Fibroblast of skin of right quadriceps (primary cell): ENCODE results near the gene RASA3.
A peak's percentile ranks its signal among the peaks of the same experiment; 100 is the strongest.
"Not testable (repeated sequence)": the region's sequence is repeated elsewhere in the genome, so short reads cannot be mapped to it uniquely, and the experiment has no call there.

Experiments
- DNase-seq: peaks from one replicate; pipeline ENCODE4 v3.0.0-alpha.2; 2013

RASA3 gene

DNA sequence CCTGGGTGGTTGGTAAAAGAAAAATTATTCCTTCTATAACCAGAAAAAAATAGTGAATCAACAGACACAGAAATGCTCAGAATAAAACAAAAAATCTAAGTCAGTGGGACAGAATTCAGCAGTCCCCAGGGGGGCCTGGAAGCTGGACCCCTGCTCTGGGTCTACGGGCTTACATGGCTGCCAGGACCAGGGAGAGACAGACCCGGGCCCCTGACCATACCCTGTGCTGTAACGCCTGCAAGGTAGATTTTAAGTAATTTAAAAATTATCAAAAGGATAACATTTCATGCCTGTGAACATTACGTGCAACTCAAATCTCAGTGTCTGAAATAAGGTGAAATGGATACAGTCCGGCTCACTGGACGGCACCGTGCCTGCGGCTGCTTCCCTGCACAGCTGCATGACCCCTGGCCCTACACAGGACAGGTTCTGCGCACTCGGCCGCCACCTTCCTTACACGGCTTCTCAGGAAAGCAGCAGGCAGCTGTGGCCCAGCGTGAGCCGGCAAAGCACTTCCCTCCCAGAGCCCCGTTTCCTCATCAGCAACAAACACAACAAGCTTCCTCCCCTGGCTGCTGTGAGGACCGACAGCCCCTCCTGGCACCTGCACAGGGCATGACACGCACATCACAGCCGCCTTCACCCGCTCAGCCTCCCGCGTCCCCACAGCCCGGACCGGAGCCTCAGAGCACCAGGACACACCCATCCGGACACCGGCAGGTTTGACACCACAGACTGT is 22.2 kb downstream of the RASA3 start:
- peak; percentile 54 for DNase-seq

DNA sequence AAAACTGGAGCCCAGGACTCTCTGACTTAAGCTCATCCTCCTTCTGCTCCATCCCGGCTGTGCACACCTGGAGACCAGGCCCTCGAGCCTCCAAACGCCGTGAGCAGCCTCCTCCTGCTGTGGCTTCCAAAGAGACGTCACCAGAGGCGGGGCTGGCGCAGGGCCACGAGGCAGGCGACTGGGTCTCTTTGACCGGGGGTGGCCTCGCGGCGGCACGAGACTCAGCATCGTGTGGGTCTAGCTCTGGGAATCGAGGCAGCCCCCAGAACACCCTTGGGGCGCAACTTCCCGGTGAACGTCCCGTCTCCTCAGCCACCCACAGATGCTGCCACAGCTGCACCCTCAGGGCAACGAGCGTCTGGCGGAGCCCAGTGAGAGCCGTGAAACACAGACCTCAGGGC is 22.8 kb downstream of the RASA3 start:
- no peak for DNase-seq

DNA sequence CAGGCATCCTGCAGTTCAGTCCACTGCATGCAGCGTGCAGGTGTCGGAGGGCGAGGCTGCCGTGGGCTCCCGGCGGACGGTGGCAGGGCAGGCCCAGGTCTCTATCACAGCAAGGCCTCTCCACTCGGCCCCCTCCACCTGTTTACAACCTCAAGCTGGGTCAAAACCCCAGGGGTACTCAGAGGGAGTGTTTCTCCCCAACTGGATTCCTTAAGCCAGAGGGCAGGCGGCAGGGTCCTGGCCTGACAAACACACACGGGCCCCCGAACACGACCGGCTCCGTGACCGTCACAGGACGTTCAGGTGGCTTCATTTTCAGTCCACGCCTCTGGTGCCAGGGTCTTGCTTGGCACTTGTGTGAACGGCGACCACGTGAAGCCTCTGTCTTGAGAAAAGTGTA is 23.5 kb downstream of the RASA3 start:
- no peak for DNase-seq

DNA sequence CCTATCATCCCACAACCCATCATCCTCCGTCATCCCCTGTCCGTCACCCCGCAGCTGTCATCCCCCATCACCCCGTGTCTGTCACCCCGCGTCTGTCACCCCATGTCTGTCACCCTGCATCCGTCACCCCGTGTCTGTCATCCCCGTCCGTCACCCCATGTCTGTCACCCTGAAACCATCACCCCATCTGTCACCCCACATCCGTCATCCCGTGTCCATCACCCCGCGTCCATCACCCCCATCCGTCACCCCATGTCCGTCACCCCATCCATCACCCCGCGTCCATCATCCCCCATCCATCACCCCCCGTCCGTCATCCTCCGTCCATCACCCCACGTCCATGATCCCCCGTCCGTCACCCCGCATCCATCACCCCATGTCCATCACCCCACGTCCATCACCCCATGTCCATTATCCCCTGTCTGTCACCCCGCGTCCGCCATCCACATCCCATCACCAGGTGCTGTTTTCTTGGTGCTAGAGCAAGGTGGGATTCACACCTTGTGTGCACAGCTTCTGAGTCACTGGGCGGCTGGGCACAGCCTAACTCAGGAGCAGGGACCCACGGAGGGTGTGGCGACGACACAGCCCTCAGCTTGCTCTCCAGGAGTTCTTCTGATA is 24.2 kb downstream of the RASA3 start:
- DNase-seq = no peak

DNA sequence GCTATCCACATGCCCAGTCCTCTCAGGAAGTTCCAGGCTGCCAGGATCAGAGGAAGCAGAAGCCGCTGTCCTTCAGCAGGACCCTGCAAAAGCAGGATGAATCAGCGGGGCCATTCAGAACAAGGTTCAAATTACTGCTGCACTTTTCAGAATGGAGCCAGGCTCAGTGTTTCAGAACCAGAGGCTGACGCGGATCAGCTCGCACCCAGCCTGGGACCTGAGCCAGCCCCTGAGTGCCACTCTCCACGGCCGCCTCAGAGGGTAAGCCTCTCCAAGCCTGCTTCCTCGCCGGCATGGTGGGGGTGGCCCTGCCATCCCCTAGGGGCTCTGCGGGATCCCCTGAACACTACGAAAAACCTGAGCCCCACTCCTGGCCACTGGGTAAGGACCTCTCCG is 24.7 kb downstream of the RASA3 start:
- peak; percentile 80 for DNase-seq

DNA sequence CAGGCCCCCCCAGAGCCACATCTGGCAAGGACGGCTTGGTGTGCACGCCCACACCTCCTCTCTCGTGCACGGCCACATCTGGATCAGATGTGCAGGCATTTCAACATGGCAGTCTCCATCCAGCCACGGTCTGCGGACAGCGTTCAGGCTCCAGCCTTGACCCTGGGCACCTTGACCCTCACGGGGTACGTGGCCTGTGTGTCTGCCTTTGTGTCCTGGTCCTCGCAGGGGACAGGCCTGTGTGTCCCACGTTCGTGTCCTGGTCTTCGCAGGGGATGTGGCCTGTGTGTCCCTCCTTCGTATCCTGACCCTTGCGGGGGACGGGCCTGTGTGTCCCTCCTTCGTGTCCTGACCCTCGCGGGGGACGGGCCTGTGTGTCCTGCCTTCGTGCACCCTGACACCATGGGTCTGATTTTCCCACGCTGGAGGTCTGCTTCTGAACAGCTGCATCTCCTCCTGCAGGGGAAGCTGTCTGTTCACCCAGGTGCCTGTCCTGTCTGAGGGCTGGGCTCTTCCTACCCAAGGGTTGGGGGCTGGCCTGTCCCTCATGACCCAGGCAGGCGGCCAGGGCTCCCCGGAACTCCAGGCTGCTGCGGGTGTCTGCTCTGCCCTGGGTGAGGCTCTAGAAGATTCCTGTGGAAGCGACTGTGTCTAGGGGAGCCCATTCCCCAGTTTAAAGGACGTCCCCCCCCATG is 25.3 kb downstream of the RASA3 start:
- DNase-seq = no peak

DNA sequence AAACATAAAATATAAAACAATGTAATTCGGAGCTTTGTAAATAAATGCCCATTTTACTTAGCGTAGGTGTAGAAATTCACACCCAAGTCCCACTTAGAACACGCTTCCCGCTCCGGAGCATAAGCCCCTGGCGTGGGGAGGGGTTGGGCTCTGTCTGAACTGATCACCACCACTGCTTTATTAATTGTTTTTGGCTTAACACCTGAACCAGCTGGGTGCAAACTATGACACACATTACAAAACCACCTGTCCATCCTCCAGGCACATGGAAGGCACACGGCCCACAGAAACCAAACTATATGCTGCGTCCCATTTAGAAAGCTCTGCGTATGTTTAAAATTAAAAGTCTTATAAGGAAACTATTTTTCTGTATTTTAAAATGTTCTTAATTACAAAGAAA is 25.9 kb downstream of the RASA3 start:
- no peak for DNase-seq

DNA sequence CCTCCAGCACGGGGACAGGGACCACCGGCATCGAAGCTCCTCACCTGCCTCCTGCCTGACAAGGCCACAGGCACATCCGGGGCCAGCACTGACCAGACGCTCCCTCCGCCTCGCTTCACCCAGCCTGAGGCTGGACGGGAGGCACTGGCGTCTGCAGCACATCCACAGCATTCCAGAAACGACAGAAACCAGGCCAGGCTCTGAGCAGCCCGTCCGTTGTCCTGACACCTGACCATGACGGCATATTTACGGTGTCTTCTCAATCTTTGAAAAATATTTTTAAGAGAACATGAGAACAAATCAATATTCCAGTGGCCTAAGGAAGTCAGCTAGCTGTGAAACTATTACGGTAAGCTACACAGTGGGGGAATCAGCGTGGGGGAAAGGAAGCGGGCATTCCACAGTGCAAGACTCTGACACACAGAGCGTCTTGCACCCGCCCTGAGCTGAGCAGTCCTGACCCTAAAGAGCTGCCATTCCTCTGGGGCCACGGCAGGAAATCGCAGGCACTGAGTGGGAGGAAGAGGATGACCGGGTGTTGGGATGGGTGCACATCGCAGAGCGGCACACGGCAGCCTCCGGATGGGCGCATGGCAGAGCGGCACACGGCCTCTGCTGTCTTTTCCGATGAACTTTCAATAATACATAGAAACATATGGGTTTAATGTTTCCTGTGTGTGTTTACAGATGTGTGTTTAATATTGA is 26.8 kb downstream of the RASA3 start:
- no peak for DNase-seq

DNA sequence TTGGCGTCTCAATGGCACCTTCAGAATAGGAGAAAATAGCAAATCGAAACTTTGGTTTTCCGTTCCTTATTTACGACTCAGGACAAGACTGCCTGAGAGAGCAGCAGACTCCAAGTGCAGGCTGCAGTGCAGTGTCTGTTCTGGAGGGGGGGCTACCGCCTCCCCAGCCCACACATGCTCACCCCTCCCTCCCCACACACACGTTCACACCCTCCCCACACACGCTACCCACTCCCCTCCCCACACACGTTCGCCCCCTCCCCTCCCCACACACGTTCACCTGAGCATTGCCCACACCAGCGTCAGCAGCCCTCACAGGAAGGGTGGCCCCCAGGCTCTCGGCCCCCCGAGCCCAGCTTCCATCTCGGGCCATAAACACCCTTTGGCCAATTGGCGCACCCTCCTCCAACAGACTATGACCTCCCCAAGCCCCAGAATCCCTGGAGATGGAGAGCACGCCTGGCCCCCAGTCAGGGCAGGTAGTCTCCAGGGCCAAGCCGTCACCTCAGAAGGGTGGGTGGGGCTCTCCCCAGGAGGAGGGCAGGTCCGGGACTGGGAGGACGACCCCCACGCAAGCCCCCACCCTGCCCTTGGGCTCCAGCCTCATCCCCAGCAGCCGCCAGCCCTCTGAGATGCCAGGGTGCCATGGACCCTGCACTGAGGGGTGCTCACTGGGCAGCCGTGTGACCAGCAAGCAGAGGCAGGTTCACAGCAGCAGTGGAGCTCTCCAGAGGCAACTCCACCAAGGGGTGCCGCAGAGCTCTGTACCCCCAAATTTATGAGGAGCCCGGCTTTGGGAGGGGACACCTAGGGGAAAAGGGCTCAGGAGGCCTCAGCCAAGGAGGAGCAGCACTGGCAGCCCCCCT is 27.5 kb downstream of the RASA3 start:
- no peak for DNase-seq

DNA sequence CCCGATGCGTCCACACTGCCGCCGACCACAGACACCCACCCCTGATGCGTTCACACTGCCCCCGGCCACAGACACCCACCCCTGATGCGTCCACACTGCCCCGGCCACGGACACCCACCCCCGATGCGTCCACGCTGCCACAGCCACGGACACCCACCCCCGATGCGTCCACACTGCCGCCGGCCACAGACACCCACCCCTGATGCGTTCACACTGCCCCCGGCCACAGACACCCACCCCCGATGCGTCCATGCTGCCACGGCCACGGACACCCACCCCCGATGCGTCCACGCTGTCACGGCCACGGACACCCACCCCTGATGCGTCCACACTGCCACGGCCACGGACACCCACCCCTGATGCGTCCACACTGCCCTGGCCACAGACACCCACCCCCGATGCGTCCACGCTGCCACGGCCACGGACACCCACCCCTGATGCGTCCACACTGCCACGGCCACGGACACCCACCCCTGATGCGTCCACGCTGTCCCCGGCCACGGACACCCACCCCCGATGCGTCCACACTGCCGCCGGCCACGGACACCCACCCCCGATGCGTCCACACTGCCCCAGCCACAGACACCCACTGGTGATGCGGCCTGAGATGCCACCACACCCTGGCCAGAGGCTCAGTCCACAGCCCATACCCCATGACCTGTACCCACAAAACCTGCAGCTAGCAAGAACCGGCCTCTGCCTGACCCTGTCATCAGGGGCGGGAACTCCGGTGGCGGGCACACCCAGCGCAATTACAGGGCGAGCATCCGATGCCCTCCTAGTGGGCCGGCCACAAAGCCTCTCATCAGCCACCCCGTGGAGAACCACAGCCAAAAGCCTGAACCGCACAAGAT is 28.4 kb downstream of the RASA3 start:
- DNase-seq = no peak

DNA sequence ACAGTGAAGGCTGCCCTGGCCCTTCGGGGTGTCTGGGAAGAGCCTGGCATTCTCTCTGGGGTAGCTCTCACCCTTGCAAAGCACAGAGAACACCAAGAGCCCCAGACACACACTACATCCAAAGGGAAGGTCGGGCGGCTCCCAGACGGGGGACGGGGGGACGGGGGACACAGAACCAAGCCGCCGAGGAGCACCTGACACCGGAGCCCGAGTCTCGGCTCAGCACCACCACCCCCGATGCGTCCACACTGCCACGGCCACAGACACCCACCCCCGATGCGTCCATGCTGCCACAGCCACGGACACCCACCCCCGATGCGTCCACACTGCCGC is 29.2 kb downstream of the RASA3 start:
- DNase-seq = not testable (repeated sequence)

DNA sequence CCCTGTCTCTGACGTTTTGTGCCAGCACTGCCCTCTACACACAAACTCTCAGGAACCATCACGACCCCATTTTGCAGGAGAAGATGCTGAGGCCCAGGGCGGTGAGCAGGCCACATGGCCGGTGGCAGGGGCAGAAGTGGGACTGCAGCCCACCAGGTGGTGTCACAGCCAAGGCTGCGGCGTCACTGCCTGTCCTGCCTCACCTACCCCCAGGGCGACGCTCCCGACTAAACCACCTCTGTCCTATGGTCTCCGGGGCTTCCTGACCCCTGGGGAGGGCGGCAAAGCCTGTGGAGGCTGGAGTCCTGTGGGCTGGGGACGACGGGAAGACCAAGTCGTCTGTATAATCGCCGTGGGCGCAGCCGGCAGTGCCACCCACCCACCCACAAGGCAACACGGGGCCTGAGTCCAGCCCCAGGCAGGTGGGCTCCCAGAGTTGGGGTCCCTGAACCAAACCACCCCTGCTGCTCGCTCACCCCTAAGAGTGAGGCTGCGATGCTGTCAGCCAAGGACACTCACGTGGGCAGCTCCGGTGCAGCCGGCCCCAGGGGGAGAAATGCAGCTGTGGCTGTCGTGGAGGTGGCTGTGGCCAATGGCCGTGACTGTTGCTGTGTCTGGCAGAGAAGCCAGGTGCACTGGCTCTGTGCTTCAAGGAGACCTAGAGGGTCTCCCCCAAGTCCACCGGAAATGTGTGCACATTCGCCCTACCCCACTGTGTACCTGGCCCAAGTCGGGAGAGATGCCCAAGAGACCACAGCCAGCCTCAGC is 29.7 kb downstream of the RASA3 start:
- no peak for DNase-seq

DNA sequence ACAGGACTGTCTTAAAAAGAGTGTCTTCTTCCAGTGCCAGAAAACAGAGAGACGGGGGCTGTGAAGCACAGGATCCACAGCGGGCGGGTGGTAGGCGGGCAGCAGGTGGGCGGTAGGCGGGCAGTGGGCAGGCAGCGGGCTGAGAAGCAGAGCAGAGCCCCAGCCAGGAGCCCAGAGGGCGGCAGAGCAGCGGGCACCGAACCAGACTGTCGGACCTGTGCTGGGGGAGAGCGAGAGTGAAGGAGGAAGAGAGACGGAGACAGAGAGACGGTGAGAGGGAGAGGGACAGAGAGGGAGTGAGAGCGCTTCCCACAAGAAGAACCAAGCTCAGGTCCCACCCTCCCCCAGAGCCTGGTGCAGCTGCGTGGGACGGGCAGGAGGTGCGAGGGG is 30.3 kb downstream of the RASA3 start:
- no peak for DNase-seq

DNA sequence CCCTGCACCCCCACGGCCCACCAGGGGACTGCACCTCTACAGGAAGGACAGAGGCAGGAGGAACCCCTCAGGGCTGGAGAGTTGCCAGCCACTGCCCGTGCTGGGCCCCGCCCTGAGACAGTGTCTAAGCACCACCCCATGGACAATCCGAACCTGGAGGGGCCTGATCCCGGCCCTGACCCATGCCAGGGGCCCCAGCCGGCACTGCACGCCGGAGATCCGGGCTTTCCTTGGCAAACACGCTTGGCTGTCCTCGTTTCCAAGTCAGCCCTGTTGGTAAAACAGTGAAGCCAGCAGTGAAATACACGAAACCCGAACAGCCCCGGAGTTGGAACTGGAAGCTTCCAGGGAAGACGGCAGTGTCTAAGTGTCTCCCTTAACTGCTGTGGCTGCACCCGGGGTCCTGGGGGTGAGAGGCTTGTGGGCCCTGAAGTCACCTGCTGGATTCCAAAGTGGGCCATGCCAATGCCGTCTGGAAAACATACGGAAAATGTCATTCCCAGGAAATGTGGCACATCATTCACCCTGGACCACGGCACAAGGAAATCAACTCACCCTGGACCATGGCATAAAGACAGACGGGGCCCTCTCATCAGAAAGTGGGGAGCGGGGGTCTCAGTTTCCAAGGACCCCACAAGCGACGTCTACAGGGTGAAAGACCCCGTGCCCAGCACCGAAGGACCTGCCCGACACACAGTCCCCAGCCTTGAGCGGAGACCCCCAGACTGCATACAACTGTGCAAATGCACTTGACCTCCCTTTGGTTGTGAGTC is 30.9 kb downstream of the RASA3 start:
- DNase-seq = no peak

DNA sequence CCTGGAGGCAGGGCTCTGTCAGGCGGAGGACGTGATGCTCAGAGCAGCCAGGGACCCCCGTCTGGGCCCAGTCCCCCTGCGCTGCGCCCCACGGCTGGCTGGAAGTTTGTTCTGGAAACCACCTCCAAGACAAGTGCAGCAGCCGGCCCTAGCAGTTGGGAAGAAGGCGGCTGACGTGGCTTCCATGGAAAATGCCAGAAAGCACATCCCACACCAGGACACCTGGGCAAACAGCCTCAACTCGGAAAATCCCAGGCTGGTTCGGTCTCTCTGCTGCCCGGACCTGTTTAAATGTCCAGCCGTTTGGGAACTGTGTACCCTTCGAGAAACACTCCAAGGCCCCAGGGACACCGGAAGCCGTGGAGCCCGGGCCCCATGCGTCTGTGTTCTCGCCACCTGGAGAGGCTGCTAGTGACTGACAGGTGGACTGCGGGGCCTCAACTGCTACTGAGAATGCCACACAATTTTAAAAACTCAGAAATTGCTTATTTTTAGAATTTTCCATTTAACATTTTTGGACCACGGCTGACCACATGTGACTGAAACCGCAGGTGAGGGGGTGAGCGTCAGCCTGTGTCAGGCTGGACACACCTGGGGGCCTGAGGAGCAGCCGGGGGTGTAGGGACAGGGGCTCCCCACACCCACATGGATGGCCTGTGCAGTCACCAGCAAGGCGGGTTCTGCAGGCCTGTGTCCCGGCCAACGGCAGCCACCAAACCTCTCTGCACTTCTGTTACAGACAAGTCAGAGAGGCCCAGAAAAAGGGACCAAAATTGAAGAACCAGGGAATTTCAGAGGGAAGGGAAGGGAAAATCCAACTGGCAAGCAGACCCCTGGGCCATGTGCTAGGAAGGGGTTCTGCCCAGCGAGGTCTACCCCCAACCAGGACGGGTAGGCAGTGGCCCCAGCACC is 31.7 kb downstream of the RASA3 start:
- no peak for DNase-seq

DNA sequence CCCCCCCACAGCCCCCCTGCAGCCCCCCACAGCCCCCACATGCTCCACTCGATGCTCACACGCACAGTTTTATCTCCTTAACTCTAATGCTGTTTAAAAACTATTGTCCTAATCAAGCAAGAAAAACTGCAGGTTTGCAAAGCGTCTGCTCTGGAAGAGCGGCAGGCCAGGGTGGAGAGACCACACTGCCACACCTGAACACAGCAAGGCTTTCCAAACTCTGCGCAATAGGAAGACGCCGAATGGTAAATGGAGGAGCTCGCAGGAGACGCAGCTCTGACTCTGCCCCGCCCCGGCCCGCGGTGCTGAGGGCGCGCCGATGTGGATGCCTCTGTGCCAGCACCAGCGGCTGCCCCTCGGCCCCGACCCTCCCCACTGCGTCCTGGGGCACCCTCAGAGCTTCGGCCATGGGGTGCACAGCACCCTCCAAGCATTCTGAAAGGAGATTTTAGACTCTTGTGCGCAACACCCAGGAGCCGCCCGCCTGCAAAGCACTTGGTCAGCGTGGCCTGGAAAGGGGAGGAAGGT is 32.4 kb downstream of the RASA3 start:
- peak; percentile 42 for DNase-seq

DNA sequence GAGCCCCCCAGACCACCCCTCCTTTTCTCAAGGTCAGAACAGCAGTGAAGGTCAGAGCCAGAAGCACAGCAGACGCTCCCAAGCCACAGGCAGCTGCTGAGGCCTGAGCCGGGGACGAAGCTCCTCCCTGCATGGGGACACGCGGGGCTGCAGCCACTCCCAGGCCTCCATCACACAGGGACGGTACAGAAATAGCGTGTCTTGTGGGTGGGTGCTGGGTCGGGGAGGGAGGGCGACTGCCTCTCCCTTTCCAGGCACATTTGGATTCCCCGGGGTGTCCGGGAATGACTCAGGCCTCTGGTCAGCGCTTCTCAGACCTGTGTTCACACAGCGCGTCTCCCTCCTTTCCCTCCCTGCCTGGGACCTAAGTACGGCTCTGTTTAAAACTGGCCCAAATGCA is 33.2 kb downstream of the RASA3 start:
- peak; percentile 90 for DNase-seq

DNA sequence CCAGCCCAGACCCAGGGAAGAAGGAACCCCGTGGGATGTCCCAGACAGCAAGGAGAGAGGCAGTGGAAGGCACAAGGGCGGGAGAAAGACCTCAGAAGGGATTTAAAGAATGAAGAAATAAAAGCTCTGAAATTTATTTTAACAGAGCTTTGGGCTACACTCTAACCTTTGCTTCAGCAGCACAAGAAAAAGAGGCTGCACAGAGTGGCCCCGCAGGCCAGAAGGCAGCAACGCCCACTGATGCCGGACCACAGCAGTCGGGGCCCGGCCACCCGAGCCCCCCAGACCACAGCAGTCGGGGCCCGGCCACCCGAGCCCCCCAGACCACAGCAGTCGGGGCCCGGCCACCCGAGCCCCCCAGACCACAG is 33.8 kb downstream of the RASA3 start:
- not testable (repeated sequence) for DNase-seq
